CD4-positive, alpha-beta T cell (primary cell): ENCODE measurements around the gene PIGP. TPM values are rescaled to one million over a fixed set of nuclear protein-coding genes. Genes with fewer than 3 reads are reported as not detected.

Experiments
- ATAC-seq: fragments of 200-7000 bp; cut with Tn5 transposase; one replicate; pipeline ENCODE4 v1.10.0; 2022; ENCODE audit warnings: mild to moderate bottlenecking; ENCODE audit not compliant: poor library complexity
- CTCF ChIA-PET: fragments of 350-600 bp; sonication (Branson Sonifier 250); formaldehyde crosslinking; loops from one replicate; lab custom pipeline; 2021; ENCODE audit warnings: antibody characterized with exemption, inconsistent platforms; lab: Charles Lee
- POLR2A ChIA-PET: fragments of 350-600 bp; sonication (Branson Sonifier 250); formaldehyde crosslinking; loops from one replicate; lab custom pipeline; 2021; ENCODE audit warnings: antibody characterized with exemption, inconsistent platforms; lab: Charles Lee
- DNase-seq, 14 experiments: peaks; one replicate each; pipeline ENCODE4 v3.0.0-alpha.2; 2013 to 2020; ENCODE audit warnings: mixed read lengths in 2 of 14
- H3K27ac ChIP-seq, 2 donors: one replicate each; pipeline versions ENCODE4 v1.5.1 to v1.7.0; 2013; ENCODE audit warnings: low read length in 2 of 2, low read depth in 1 of 2, mild to moderate bottlenecking in 1 of 2
- H3K27me3 ChIP-seq, 2 experiments: 1 replicate in 1 of 2; 2 replicates in 1 of 2; pipeline versions ENCODE4 v1.6.1 to v1.7.0; 2013; ENCODE audit warnings: low read length in 2 of 2, control low read depth in 1 of 2, mild to moderate bottlenecking in 1 of 2, moderate library complexity in 1 of 2; ENCODE audit not compliant: insufficient read depth in 2 of 2, control insufficient read depth in 1 of 2
- H3K36me3 ChIP-seq: one replicate; pipeline ENCODE4 v1.6.1; 2013; ENCODE audit warnings: low read length, control low read depth; ENCODE audit not compliant: insufficient read depth
- H3K4me1 ChIP-seq: one replicate; pipeline ENCODE4 v1.6.1; 2013; ENCODE audit warnings: low read length, control low read depth; ENCODE audit not compliant: insufficient read depth
- H3K4me3 ChIP-seq: one replicate; pipeline ENCODE4 v1.5.1; 2013; ENCODE audit warnings: mild to moderate bottlenecking, low read length, moderate library complexity
- H3K9me3 ChIP-seq, 2 experiments: 1 replicate in 1 of 2; 2 replicates in 1 of 2; pipeline versions ENCODE4 v1.6.1 to v1.7.0; 2013; ENCODE audit warnings: low read length in 2 of 2, mild to moderate bottlenecking in 2 of 2, control low read depth in 1 of 2, moderate library complexity in 1 of 2; ENCODE audit not compliant: control insufficient read depth in 1 of 2, insufficient read depth in 1 of 2
- H3K27ac Mint-ChIP-seq: one replicate; pipeline ENCODE4 v1.8.0; 2020; ENCODE audit warnings: mixed read lengths
- H3K27me3 Mint-ChIP-seq: one replicate; pipeline ENCODE4 v1.8.0; 2021; ENCODE audit warnings: mixed read lengths
- H3K36me3 Mint-ChIP-seq: one replicate; pipeline ENCODE4 v1.8.0; 2021; ENCODE audit warnings: low read depth, mixed read lengths
- H3K4me1 Mint-ChIP-seq: one replicate; pipeline ENCODE4 v1.8.0; 2021; ENCODE audit warnings: low read depth, mixed read lengths
- H3K4me3 Mint-ChIP-seq: one replicate; pipeline ENCODE4 v1.8.0; 2020; ENCODE audit warnings: mild to moderate bottlenecking, mixed read lengths
- H3K9me3 Mint-ChIP-seq: one replicate; pipeline ENCODE4 v1.8.0; 2020; ENCODE audit warnings: mixed read lengths
- CTCF ChIP-seq: fragments of 200-600 bp; IDR thresholded peaks from one replicate; pipeline ENCODE4 v1.8.0; 2022; ENCODE audit warnings: antibody characterized with exemption, mild to moderate bottlenecking
- intact Hi-C, 2 experiments: fragments of 100-400 bp; cut with DNase I in 1 of 2; cut with micrococcal nuclease in 1 of 2; formaldehyde crosslinking; loops; one replicate each; pipeline versions ENCODE4 v1.15.1 to v1.9.0; 2023 to 2025; cut with DNase I, micrococcal nuclease
- total RNA-seq, 174 experiments: library from RNA in 2 of 174; stranded (reverse) in 2 of 174; gene quantifications; one replicate each; pipeline ENCODE4 v1.2.3 and lab custom pipeline; 2021 to 2026

PIGP gene
- total RNA-seq, 2 experiments from 2014 or later = 11.1 to 14.8 TPM

GRCh38 chr21:37098751-37099150, 25.9 kb upstream of the PIGP start:
- ATAC-seq = no peak
- Mint-ChIP-seq H3K27me3 (no peaks in the 10 kb centered on the region), H3K9me3 (peaks cover 1% of the 10 kb centered on the region), H3K36me3 (peaks cover 79% of the 10 kb centered on the region), H3K4me3 (no peak overlapping the region), H3K27ac (no peak overlapping the region), H3K4me1 (peaks cover 12% of the 10 kb centered on the region)
- intact Hi-C loops = no loop called here
- Histone ChIP-seq H3K27ac (no peak overlapping the region), H3K4me3 (no peak overlapping the region), H3K36me3 (peaks cover 44% of the 10 kb centered on the region), H3K4me1 (no peaks in the 10 kb centered on the region), H3K9me3 (no peaks in the 10 kb centered on the region), H3K27me3 (no peaks in the 10 kb centered on the region)
- TF ChIP-seq CTCF = no peak
- POLR2A ChIA-PET = no interaction called here
- CTCF ChIA-PET = interaction anchor here (1.4 kb wide), 1 partner anchor 11 kb away, joined by 3 read pairs; no protein-coding TSS in a partner anchor
- DNase-seq = no peak

GRCh38 chr21:37095821-37096220, 22.9 kb upstream of the PIGP start:
- H3K4me3 Mint-ChIP-seq = no peak overlapping the region
- no peak for TF ChIP-seq CTCF

GRCh38 chr21:37093977-37094376, 21.1 kb upstream of the PIGP start:
- Histone ChIP-seq H3K27ac (no peak overlapping the region), H3K27me3 (no peaks in the 10 kb centered on the region), H3K4me3 (no peak overlapping the region), H3K4me1 (no peaks in the 10 kb centered on the region), H3K36me3 (peaks cover 47% of the 10 kb centered on the region), H3K9me3 (no peaks in the 10 kb centered on the region)
- Mint-ChIP-seq H3K36me3 (peaks cover 76% of the 10 kb centered on the region), H3K4me3 (no peak overlapping the region), H3K9me3 (no peaks in the 10 kb centered on the region), H3K27me3 (no peaks in the 10 kb centered on the region), H3K4me1 (no peaks in the 10 kb centered on the region), H3K27ac (no peak overlapping the region)
- intact Hi-C loops = no loop called here
- ATAC-seq = no peak
- CTCF ChIA-PET = interaction anchor here (0.9 kb wide), 1 partner anchor 14 kb away, joined by 5 read pairs; no protein-coding TSS in a partner anchor
- TF ChIP-seq CTCF = no peak
- POLR2A ChIA-PET = no interaction called here
- no peak for DNase-seq

More at GRCh38 chr21:37095821-37096220, 22.9 kb upstream of the PIGP start:
- POLR2A ChIA-PET = no interaction called here
- H3K4me1 ChIP-seq = no peaks in the 10 kb centered on the region
- CTCF ChIA-PET = interaction anchor here (1.2 kb wide), 1 partner anchor 44 kb away, joined by 3 read pairs; no protein-coding TSS in a partner anchor
- no peaks in the 10 kb centered on the region for H3K27me3 Mint-ChIP-seq
- intact Hi-C loops = no loop called here
- ATAC-seq = no peak
- H3K36me3 Mint-ChIP-seq = peaks cover 82% of the 10 kb centered on the region
- no peaks in the 10 kb centered on the region for H3K9me3 ChIP-seq
- H3K4me1 Mint-ChIP-seq = peaks cover 7% of the 10 kb centered on the region
- DNase-seq = no peak
- H3K36me3 ChIP-seq = peaks cover 50% of the 10 kb centered on the region
- H3K27me3 ChIP-seq = no peaks in the 10 kb centered on the region
- no peaks in the 10 kb centered on the region for H3K9me3 Mint-ChIP-seq
- no peak overlapping the region for H3K27ac Mint-ChIP-seq
- H3K27ac ChIP-seq = no peak overlapping the region
- H3K4me3 ChIP-seq = no peak overlapping the region
